CD4-positive, alpha-beta T cell treated with Interleukin-6 at 100 ng/mL for 8 hours (primary cell): ENCODE measurements around the gene MPL.
"Not testable (repeated sequence)": the region's sequence is repeated elsewhere in the genome, so short reads cannot be mapped to it uniquely, and the experiment has no call there.

ENCODE experiments used
- DNase-seq: peaks from one replicate; pipeline ENCODE4 v3.0.0-alpha.2; 2020; ENCODE audit warnings: mixed read lengths, low spot score

Gene MPL

DNA sequence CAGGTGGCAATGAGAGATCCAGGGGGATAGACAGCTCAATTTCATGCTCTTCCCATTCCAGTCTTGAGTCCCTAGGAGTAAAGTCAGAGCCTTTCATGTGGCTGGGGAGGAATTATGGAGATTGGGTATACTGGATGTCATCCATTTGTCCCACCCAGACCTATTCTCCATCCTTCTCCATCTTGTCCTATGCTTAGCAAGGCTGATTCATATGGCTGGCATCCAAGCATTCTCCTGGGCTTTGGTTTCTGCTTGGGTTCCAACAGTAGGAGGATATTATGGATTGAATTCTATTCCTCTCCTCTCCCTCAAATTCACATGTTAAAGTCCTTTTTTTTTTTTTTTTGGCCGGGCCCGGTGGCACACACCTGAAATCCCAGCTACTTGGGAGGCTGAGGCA is 17.3 kb downstream of the MPL start:
- no peak for DNase-seq

DNA sequence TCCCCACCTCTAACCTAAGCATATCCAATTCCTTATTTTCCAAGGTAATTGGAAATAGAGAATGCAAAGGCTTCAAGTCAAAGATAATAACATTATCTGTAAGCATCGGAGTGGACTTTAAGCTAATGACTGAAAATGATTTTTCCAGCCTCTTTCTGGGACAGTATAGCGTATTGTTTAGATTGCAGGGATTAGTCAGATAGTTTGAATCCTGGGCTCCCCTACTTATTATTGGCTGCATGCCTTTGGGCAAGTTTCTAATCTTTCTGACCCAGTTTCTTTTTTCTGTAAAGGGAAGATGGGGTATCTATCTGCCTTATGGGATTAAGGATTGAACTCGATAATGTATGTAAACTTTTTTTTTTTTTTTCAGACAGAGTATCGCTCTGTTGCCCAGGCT is 19.6 kb downstream of the MPL start:
- no peak for DNase-seq

DNA sequence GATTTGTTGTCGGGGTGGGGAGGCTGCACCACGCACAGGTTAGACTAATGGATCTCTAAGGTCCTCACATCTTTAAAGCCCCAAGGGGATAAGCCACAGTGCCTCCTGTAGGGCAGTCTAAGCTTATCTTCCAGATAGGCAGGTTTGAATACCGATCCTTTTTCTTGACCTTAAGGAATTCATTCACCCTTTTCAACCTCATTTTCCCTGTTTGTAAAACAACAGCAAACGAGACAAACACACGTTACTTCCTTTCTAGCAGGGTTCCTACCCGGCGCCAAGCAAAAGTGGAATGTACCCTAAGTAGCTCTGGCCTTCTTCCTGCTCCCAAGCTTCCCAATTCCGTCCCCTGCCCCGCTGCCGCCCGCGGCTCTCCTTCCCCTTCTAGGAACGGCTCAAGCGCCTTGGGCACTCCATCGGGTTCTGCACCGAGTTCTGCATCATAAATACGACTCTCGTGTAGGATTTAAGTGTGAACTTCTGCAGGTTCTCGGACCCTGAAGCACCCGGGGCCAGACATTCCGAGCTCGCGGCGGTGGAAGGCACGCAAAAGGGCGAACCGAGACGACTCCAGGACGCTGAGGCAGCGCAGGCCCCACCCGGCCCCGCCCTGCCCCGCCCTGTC is 20.6 kb downstream of the MPL start:
- no peak for DNase-seq

DNA sequence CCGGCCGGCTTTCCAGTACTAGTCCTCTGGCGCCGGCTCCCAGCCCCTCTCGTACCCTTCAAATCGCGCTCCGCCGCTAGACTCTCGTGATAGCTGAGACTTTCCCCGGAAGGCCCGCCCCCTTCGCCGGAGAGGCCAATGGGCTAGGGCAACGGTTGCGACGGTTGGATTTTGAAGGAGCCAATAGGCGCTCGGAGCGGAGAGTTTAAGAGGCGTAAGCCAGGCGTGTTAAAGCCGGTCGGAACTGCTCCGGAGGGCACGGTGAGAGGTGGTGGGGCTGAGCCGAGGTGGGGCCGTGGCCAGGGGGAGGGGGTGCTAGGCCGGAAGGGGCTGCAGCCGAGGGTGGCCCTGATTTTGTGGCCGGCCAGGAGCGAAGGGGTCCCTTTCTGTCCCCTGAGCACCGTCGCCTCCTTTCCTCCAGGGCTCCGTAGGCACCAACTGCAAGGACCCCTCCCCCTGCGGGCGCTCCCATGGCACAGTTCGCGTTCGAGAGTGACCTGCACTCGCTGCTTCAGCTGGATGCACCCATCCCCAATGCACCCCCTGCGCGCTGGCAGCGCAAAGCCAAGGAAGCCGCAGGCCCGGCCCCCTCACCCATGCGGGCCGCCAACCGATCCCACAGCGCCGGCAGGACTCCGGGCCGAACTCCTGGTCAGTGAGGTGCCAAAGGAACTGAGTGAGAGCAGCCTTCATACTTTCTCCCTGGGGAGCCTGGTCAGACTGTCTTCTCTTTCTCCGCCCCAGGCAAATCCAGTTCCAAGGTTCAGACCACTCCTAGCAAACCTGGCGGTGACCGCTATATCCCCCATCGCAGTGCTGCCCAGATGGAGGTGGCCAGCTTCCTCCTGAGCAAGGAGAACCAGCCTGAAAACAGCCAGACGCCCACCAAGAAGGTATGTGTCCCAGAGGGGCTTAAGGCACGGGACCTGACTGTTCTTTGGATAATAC is 21.4 kb downstream of the MPL start, which contains the start of gene CDC20:
Gene CDC20, plus strand, starts transcription at position 236 of the 948 bp plus-strand sequence. Its CDS starts 235 bp downstream, at position 471.
- peak; percentile 95 for DNase-seq

DNA sequence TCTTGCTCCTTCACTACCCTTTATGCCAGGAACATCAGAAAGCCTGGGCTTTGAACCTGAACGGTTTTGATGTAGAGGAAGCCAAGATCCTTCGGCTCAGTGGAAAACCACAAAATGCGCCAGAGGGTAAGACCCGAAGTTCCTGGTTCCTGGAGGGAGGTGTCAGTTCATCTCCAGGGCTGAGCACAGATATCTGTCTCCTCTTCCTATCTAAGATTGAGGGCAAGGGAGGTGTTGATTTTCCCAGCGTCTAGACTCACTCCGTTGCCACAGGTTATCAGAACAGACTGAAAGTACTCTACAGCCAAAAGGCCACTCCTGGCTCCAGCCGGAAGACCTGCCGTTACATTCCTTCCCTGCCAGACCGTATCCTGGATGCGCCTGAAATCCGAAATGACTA is 22.1 kb downstream of the MPL start:
- DNase-seq: no peak

DNA sequence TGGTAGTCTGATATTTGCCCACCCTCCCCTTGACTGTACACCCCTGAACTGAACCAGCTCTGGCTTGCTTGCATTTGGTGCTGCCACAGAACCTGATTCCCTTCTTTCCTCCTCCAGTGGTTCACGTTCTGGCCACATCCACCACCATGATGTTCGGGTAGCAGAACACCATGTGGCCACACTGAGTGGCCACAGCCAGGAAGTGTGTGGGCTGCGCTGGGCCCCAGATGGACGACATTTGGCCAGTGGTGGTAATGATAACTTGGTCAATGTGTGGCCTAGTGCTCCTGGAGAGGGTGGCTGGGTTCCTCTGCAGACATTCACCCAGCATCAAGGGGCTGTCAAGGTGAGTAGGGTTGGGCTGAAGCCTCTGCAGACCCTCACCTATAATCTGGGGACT is 23.0 kb downstream of the MPL start:
- no peak for DNase-seq

DNA sequence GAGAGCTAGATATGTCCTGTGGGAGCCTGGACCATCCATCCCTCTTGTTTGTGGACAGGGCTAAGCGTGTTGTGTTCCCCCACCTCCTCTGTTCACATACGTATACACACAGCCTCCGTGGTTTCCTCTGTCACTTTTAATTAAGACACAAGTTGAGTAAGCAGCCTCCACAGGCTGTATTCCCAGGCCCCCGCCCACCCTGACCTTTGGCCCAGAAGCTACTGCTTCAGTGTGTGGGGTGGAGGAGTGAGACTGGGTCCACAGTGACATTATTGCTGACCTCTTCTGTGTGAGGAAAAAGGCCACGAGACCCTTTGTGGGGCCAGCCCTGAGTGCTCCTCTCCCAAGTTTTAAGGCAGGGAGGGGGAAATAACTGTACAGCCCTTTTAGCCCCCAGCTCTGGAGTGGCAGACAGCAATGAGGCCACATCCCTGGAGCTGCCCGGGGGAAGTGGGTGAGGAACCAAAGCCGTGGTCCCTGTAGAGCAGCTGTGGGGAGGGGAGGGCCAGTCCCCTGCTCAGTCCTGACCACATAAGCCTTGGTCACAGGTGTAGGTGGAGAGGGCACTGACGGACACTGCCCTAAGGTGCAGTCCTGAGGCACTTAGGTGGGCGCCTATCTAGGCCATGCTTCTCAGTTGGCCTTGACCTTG is 25.8 kb downstream of the MPL start:
- DNase-seq: no peak

DNA sequence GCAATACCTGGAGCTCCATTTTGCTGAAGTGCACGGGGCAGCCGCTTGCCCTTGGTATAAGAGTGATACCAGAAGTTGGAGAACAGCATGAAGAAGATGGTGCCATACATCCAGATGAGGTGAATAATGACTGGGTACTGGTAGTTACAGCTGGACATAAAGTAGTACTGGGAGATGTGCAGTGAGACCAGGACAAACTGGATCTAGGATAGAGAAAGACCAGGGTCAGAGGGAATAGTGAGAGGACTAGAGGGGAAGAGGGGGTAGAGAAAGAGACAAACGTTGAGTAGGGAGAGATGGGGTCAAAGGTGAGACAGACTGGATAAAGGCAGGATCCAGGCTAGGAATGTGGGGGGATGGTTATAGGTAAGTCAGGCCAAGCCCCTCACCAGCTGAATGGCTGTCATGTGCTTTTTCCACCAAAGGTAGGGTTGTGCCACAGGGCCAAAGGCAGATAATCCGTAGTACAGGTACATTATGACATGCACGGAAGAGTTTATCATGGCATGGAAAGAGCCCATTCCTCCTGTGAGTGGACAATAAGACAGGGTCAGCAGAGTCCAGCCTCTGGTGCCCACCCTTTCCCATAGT is 26.4 kb downstream of the MPL start:
- no peak for DNase-seq

DNA sequence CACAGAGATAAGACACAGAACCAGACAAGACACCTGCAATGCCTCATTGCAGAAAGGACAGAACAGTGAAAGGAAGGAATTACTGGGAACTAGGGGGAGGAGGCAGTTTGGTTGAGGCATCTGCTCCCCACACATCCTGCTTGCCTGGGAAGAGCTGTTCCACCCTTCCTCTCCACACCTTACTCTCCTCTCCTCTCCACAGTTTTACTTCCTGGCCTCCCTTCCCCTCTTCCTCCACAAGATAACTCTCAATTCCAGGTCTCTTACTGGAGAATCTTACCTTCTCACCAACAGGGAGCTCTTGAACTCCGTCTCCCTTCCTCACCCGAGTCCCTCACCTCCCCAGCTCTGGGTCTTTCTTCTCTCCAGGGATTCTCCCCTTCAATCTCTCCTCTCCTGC is 28.1 kb downstream of the MPL start:
- DNase-seq: no peak

DNA sequence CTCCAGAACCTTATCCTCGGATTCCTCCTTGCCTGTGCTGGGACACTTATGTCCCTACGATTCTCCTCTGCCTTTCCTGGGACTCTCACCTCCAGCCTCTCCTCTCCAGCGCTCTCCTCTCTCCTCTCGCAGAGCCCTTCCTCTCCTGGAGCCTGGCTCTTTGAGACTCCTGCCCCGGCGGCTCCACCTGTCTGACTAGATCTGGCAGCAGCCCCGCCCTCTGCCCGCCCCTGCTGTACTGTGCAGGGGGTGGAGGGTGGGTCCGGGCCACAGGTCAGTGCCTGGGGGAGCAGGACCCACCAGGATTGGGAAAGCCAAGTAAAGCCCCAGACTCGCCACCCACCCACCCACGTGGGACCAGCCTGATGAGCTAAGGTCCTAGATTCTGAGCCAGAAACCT is 28.6 kb downstream of the MPL start:
- no peak for DNase-seq

DNA sequence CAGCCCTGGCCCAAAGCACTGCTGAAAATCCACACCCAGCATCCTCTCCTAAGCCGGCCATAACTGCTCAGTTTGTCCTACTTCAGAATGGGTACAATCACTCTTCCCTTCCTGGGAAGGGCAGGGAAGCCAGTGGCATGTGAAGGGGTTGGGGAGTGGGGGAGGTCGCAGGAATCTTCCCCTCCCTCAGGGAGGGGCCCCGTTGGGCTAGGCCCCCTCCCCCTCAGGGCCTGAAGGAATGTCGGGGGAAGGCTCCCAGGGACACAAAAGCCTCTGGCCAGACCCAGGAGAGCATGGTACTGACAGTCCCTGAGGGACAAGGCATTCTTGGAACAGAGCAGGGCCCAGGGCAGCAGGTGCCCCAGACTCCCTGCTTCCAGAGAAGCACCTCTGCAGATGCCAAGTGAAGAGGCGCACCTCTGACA is 29.0 kb downstream of the MPL start:
- no peak for DNase-seq

DNA sequence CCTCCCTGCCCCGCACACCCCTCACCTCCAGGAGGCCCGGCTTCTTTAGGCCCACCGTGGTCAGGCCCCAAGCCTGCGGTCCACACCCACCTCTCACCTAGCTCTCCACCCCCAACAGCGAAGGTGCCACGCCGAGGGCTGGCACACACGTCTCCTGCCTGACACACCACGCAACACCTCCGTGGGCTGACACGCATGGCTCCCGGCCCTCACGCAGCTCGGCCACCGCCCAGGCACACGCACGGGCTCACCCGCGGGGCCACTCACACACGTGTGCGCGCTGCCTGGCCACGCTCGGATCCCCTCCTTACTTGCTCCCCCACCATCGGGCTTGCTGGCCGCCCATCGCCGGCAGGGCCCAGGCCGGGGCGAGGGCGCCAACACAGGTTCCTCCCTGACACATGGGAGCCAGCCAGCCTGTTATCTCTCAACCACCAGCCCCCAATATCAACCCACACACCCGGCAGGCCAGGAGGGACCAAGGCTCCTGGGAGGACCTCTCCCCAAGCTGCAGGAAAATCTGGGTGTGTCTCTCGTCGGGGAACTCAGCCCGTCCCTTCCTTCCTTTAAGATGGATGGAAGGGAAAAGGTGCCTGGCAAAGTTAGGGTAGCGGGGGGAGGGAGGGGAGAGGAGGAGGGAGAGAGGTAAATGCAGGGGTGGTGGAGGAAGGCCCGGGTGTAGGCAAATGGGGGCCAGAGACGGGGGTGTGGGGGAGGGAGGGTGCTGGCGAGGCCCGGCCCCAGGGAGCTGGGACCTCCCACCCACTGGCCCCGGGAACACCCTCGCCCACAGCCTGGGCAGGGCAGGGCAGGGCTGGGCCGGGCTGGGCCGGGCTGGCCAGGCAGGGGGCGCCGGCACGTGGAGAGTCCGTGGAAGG is 29.6 kb downstream of the MPL start:
- DNase-seq: peak; percentile 6

DNA sequence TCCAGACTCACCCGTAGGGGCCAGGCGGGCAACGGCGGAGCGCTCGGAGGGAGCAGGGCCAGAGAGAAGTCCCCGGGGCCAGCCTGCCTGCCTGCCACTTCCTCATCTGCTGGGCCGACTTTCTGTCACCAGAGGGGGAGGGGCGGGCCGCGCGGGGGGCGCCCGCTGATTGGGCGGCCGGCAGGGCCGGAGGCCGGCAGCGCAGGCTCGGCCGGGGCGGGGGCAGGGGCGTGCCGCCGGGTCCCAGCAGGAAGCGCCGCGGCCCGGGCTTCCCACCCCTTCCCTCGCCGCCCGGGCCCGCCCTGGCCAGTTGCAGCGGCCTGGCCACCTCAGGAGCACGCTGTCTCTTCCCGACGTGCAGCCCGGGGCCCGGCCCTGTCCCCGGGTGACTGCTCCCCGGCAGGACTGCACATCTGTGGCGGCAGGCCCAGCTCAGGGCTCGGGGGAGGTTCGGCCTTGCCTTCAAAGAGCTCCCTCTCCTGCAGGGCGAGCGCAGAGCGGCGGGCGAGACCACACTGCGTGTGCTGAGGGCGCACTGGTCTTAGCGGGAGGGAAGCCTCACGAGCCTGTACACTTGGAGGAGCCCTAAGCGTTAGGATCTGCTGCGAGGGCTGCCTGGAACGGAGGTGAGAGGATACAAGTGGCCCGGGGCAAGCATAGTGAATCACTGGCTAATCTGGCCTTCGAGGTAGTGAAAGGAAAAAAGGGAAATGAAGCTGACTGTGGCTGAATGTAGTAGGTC is 30.5 kb downstream of the MPL start, which contains the start of gene ELOVL1:
Gene ELOVL1, minus strand, starts transcription at position 108 of the 742 bp plus-strand sequence. CDS start 2,402 bp downstream, outside the sequence.
- DNase-seq: peak; percentile 85

DNA sequence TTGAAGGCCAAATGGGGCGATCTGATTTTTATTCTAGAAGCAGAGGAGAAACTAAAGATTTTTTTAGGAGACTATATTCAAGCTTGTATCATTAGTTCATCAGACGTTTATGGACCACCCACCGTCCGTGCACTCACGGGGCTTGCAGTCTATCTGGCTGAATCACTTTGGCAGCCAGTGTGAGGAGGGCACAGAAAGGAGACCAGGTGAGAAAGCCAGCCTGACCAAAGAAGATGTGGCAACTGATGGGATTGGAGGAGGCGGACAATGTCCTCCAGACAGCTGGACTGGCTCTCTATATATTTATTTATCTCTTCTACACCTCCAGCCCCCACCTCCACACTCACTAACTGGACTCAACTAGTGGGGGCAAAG is 31.0 kb downstream of the MPL start:
- no peak for DNase-seq

DNA sequence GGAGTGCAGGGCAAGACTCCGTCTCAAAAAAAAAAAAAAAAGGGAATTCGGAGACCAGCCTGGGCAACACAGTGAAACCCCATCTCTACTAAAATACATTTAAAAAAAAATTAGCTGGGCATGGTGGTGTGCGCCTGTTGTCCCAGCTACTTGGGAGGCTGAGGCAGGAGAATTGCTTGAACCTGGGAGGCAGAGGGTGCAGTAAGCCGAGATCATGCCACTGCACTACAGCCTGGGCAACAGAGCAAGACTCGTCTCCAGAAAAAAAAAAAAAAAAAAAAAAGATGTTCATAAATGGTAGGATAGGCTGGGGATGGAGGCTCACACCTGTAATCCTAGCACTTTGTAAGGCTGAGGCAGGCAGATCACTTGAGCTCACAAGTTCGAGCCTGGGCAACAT is 32.2 kb downstream of the MPL start:
- not testable (repeated sequence) for DNase-seq

DNA sequence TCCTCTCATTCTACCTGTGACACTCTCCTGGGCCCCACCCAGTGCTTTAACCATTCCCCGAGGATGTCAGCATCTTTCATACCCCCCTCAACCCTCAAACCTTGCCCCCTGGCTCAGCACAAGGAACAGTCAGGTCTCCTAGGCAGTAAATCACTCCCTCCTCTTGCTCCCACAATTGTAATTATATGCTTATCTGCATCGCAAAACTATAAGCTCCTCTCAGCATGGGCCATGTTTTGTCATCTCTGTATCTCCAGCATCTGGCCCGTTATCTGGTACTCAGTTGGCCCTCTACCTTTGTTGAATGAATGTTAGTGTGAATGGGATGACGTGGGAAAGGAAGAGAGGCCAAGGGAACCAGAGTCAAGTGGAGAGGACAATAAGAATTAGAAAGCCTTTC is 32.9 kb downstream of the MPL start:
- DNase-seq: no peak

DNA sequence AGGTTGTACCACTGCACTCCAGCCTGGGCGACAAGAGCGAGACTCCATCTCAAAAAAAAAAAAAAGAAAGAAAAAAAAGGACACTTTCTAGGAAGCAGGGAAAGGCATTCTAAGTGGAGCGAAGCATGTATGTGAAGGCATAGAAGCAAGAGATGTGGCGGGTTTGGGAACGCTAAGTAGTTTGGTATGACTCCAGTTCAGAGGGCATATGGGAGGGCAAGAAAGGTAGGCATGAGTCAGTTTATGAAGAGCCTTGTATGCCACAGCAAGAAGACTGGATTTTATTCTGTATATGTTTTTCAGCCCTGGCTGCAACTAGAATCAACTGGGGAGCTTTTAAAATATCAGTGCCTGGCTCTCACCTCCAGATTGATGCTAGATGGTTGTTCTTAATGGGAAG is 34.6 kb downstream of the MPL start:
- no peak for DNase-seq

DNA sequence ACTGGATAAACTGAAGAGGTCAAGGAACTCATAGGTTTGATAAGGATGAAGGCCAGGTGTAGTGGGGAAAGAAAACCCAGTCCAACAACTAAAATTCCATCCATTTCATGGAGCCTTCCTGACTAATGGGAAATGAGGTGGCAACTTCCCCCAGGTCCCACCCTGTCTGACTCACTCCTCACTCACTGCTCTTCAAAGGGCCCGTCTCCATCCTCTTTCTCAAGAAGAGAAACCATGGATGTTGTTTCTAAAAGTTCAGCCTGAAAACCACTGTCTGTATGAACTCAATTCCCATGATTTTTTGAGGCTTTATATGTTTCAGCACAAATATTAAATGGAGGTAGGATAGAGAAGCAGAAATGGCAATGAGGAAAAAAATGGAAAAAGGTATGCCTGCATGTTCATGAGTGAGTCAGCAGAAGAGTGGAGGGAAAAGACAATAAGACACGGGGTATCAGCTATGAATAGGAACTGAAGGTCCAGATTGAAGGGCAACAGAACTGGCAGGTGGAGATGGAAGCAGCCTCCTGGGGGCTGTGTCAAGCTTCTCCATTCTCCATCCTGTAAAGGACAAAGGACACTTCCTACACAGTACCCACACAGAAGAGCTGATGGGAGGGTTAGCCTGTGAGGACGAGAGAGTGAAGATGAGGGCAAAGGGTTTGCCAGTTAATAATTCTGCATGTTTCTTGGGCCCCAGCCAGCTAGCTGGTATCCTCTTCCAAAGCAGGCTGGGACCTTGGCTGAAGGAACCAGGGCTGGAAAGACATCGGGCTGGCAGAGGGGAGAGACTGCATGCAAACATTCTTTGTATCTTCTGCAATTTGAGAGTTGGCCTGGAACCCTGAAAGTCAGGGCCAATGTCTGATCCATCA is 35.7 kb downstream of the MPL start:
- DNase-seq: no peak

DNA sequence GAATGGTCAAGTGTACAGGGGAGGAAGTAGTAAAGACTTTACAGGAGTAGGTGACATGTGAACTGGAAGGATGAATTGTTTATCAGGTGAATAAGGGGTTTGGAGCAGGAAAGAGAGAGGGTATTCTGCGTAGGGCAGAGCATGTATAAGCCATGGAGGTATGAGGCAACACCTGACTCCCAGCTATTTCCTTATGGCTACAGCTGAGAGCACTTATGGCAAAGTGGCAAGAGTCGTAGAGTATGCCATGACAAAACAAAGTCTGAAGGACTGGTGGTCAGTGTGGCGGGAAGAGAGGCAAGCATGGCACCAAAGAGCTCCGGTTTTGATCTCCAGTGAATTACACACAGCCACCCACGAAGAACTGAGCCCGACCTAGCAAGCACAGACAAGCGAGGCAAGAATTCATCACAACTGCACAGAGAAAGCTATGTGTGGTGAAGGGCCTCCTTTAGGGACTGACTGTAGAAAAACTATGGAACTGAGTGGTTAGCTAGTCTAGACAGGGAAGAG is 39.2 kb downstream of the MPL start:
- DNase-seq: no peak
